Bronchial epithelial cell (primary cell): ENCODE results near the gene CTSO. TPM values are rescaled to one million over a fixed set of nuclear protein-coding genes. Genes with fewer than 3 reads are reported as not detected.

Experiments
- DNase-seq: peaks from one replicate; pipeline ENCODE4 v3.0.0-alpha.2; 2010; ENCODE audit warnings: low read depth
- FAIRE-seq: peaks from 2 replicates; lab custom pipeline; 2011; peaks lifted over from hg19 to GRCh38; lab: Jason Lieb, UNC
- H3K27me3 ChIP-seq: 2 replicates; pipeline ENCODE4 v1.5.1; 2011; ENCODE audit warnings: low read length; ENCODE audit not compliant: control insufficient read depth, insufficient read depth
- H3K36me3 ChIP-seq: 2 replicates; pipeline ENCODE4 v1.5.1; 2011; ENCODE audit warnings: low read length; ENCODE audit not compliant: control insufficient read depth, insufficient read depth
- H3K4me3 ChIP-seq: 2 replicates; pipeline ENCODE4 v1.5.1; 2011; ENCODE audit warnings: mild to moderate bottlenecking, low read depth, low read length, control low read depth
- CTCF ChIP-seq: IDR thresholded peaks from 2 replicates; pipeline ENCODE4 v1.5.1; 2011; ENCODE audit warnings: mild to moderate bottlenecking, moderate library complexity, low read length, control low read depth, inconsistent platforms; ENCODE audit not compliant: insufficient read depth, severe bottlenecking
- total RNA-seq: library from RNA; depleted of rRNA; stranded (reverse); fragments of >200 nt; gene quantifications from 2 replicates; pipeline ENCODE4 v1.2.1, GENCODE V29; 2014

CTSO gene
- total RNA-seq, 1 donor from 2014 or later: 1.1 TPM

- TF ChIP-seq CTCF: no peak
- Histone ChIP-seq H3K4me3 (no peak overlapping the region), H3K27me3 (no peaks in the 10 kb centered on the region), H3K36me3 (no peaks in the 10 kb centered on the region)
- FAIRE-seq (no peak), DNase-seq (no peak)
Measured at GRCh38 chr4:155889946-155890345, 63.7 kb downstream of the CTSO start.

GRCh38 chr4:155889031-155889793 lies 64.5 kb downstream of the CTSO start:
- DNase-seq (peak; percentile 40), FAIRE-seq (no peak)
- H3K36me3 ChIP-seq: no peaks in the 10 kb centered on the region

GRCh38 chr4:155887847-155888570 lies 65.7 kb downstream of the CTSO start:
- Histone ChIP-seq H3K4me3 (no peak overlapping the region), H3K36me3 (no peaks in the 10 kb centered on the region), H3K27me3 (no peaks in the 10 kb centered on the region)
- FAIRE-seq: no peak
- no peak for TF ChIP-seq CTCF
- DNase-seq: peak; percentile 8

More at GRCh38 chr4:155889031-155889793, 64.5 kb downstream of the CTSO start:
- Histone ChIP-seq H3K4me3 (no peak overlapping the region), H3K27me3 (no peaks in the 10 kb centered on the region)
- TF ChIP-seq CTCF: no peak

- H3K27me3 ChIP-seq: no peaks in the 10 kb centered on the region
- no peak for FAIRE-seq
Measured at GRCh38 chr4:155887045-155887444, 66.6 kb downstream of the CTSO start.

GRCh38 chr4:155885666-155886065 lies 68.0 kb downstream of the CTSO start:
- Histone ChIP-seq H3K27me3 (no peaks in the 10 kb centered on the region), H3K36me3 (no peaks in the 10 kb centered on the region), H3K4me3 (no peak overlapping the region)
- no peak for TF ChIP-seq CTCF
- no peak for FAIRE-seq
- DNase-seq: no peak

More at GRCh38 chr4:155887045-155887444, 66.6 kb downstream of the CTSO start:
- no peak for DNase-seq
- Histone ChIP-seq H3K36me3 (no peaks in the 10 kb centered on the region), H3K4me3 (no peak overlapping the region)
- TF ChIP-seq CTCF: no peak
